OCI-LY7 (cell line): ENCODE data around the gene FLRT1. TPM values are rescaled to one million over a fixed set of nuclear protein-coding genes. Genes with fewer than 3 reads are reported as not detected.

ENCODE experiments used
- BruUV-seq: library from RNA; stranded (reverse); fragments of 400-500 nt; replicated peaks from 2 replicates; lab custom pipeline; 2021; lab: Mats Ljungman, UMichigan
- CTCF ChIA-PET: fragments of 300-600 bp; sonication (Branson Sonifier 250); formaldehyde crosslinking; loops from one replicate; lab custom pipeline; 2022; ENCODE audit warnings: antibody characterized with exemption; ENCODE audit not compliant: unreplicated experiment; lab: Charles Lee
- POLR2A ChIA-PET: fragments of 300-600 bp; sonication (Branson Sonifier 250); formaldehyde crosslinking; loops from one replicate; lab custom pipeline; 2022; ENCODE audit warnings: antibody characterized with exemption; lab: Charles Lee
- DNase-seq: peaks from one replicate; pipeline ENCODE4 v3.0.0-alpha.2; 2015; ENCODE audit warnings: low spot score
- H2AFZ ChIP-seq: fragments of 200-600 bp; sonication (generic), shearing (Covaris generic); 2 replicates; pipeline ENCODE4 v1.6.1; 2014; ENCODE audit warnings: mild to moderate bottlenecking, antibody characterized with exemption, low read length, moderate library complexity
- H3K27ac ChIP-seq: fragments of 200-600 bp; sonication (generic); 2 replicates; pipeline ENCODE4 v1.5.1; 2014; ENCODE audit warnings: mixed run types, low read depth, mild to moderate bottlenecking, moderate library complexity, low read length, inconsistent platforms; ENCODE audit not compliant: poor library complexity, severe bottlenecking
- H3K36me3 ChIP-seq: fragments of 200-600 bp; sonication (generic); 2 replicates; pipeline ENCODE4 v1.6.1; 2014; ENCODE audit warnings: mild to moderate bottlenecking, antibody characterized with exemption, low read length, moderate library complexity, mixed read lengths; ENCODE audit not compliant: insufficient read depth
- H3K4me1 ChIP-seq: fragments of 200-600 bp; sonication (generic); 2 replicates; pipeline ENCODE4 v1.5.1; 2014; ENCODE audit warnings: mild to moderate bottlenecking, low read length; ENCODE audit not compliant: insufficient read depth, poor library complexity, severe bottlenecking
- H3K4me2 ChIP-seq: fragments of 200-600 bp; sonication (generic); 2 replicates; pipeline ENCODE4 v1.6.1; 2014; ENCODE audit warnings: mild to moderate bottlenecking, low read length
- H3K4me3 ChIP-seq: fragments of 200-600 bp; sonication (generic); 2 replicates; pipeline ENCODE4 v1.5.1; 2014; ENCODE audit warnings: mild to moderate bottlenecking, low read depth, low read length; ENCODE audit not compliant: poor library complexity, severe bottlenecking
- H3K79me2 ChIP-seq: fragments of 200-600 bp; sonication (generic); 2 replicates; pipeline ENCODE4 v1.6.1; 2016; ENCODE audit warnings: low read depth, mild to moderate bottlenecking, low read length, moderate library complexity, mixed read lengths; ENCODE audit not compliant: insufficient read depth
- H3K9me2 ChIP-seq: fragments of 200-600 bp; sonication (generic); 2 replicates; pipeline ENCODE4 v1.6.1; 2016; ENCODE audit warnings: mild to moderate bottlenecking, low read length, mixed read lengths; ENCODE audit not compliant: insufficient read depth
- H3K9me3 ChIP-seq: fragments of 200-600 bp; sonication (generic); 2 replicates; pipeline ENCODE4 v1.6.1; 2014; ENCODE audit warnings: mild to moderate bottlenecking, mixed run types, low read length, mixed read lengths
- H4K20me1 ChIP-seq: fragments of 200-600 bp; sonication (generic); 2 replicates; pipeline ENCODE4 v1.6.1; 2014; ENCODE audit warnings: mild to moderate bottlenecking, antibody characterized with exemption, low read length, moderate library complexity, mixed read lengths; ENCODE audit not compliant: insufficient read depth
- EZH2phosphoT487 ChIP-seq: fragments of 200-600 bp; sonication (generic); IDR thresholded peaks from 2 replicates; pipeline ENCODE4 v1.6.1; 2018; ENCODE audit warnings: low read depth, borderline replicate concordance, mild to moderate bottlenecking, mixed run types, antibody characterized with exemption, low read length, moderate library complexity, mixed read lengths
- intact Hi-C: fragments of 100-400 bp; cut with micrococcal nuclease; formaldehyde crosslinking; loops from one replicate; pipeline ENCODE4 v1.10.0; 2022; ENCODE audit not compliant: unreplicated experiment
- total RNA-seq, 2 experiments: library from RNA; depleted of rRNA in 1 of 2; stranded (reverse); fragments of >200 nt in 1 of 2; shearing (Covaris generic) in 1 of 2; gene quantifications; 2 replicates each; pipeline ENCODE4 v1.2.3, GENCODE V29; 2014 to 2022
- TF ChIP-seq, protein P1 (sequence below): fragments of 200-600 bp; sonication (generic); conservative IDR thresholded peaks from 2 replicates; pipeline ENCODE4 v1.5.1; 2014; ENCODE audit warnings: mild to moderate bottlenecking, antibody characterized with exemption, low read length, moderate library complexity, mixed read lengths

Gene FLRT1
- total RNA-seq, 2 experiments from 2014 or later, result not detected

- CTCF ChIA-PET, result no interaction called here
Observed at GRCh38 chr11:64055077-64055476, 19.3 kb downstream of the FLRT1 start.

GRCh38 chr11:64056213-64056785 is 20.6 kb downstream of the FLRT1 start:
- no peak for TF ChIP-seq EZH2phosphoT487
- TF ChIP-seq, protein P1, sequence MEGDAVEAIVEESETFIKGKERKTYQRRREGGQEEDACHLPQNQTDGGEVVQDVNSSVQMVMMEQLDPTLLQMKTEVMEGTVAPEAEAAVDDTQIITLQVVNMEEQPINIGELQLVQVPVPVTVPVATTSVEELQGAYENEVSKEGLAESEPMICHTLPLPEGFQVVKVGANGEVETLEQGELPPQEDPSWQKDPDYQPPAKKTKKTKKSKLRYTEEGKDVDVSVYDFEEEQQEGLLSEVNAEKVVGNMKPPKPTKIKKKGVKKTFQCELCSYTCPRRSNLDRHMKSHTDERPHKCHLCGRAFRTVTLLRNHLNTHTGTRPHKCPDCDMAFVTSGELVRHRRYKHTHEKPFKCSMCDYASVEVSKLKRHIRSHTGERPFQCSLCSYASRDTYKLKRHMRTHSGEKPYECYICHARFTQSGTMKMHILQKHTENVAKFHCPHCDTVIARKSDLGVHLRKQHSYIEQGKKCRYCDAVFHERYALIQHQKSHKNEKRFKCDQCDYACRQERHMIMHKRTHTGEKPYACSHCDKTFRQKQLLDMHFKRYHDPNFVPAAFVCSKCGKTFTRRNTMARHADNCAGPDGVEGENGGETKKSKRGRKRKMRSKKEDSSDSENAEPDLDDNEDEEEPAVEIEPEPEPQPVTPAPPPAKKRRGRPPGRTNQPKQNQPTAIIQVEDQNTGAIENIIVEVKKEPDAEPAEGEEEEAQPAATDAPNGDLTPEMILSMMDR, result no peak
- Histone ChIP-seq H2AFZ (no peak overlapping the region), H3K9me2 (no peaks in the 10 kb centered on the region), H3K36me3 (no peaks in the 10 kb centered on the region), H3K4me1 (peaks cover 8% of the 10 kb centered on the region), H3K4me3 (no peak overlapping the region), H3K4me2 (no peak overlapping the region), H3K9me3 (no peaks in the 10 kb centered on the region), H3K79me2 (no peaks in the 10 kb centered on the region), H4K20me1 (no peaks in the 10 kb centered on the region), H3K27ac (no peak overlapping the region)
- BruUV-seq, result no TSS peak
- ChIA-PET POLR2A (no interaction called here), CTCF (no interaction called here)
- intact Hi-C loops, result no loop called here
- DNase-seq, result no peak

More at GRCh38 chr11:64055077-64055476, 19.3 kb downstream of the FLRT1 start:
- Histone ChIP-seq H3K27ac (no peak overlapping the region), H3K36me3 (no peaks in the 10 kb centered on the region), H3K4me2 (no peak overlapping the region), H3K79me2 (no peaks in the 10 kb centered on the region), H2AFZ (no peak overlapping the region), H3K4me1 (no peaks in the 10 kb centered on the region), H3K9me3 (no peaks in the 10 kb centered on the region), H4K20me1 (no peaks in the 10 kb centered on the region), H3K9me2 (no peaks in the 10 kb centered on the region), H3K4me3 (no peak overlapping the region)
- DNase-seq, result no peak
- TF ChIP-seq, protein P1, result no peak
- no peak for TF ChIP-seq EZH2phosphoT487
- intact Hi-C loops, result no loop called here
- POLR2A ChIA-PET, result no interaction called here
- BruUV-seq, result no TSS peak

DNA sequence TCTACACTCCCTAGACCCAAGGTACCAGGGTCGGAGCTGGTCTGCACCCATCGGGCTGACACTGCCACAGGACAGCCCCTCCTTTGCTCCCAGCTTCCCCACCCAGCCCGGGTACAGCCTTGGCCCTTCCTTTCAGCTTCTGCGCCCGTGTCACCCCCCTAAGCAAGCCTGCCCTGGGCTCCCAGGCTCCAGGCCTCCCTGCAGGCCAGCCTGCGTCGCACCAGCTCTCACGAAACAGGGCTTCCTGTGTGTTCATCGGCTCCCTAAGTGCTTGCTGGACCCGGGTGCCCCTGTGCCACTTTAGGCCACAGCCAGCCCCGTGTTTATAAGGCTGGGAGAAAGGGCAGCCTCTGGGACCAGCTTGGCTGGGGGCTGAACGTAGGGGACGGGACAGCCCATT is 21.1 kb downstream of the FLRT1 start:
- TF ChIP-seq, protein P1, result no peak
- no peak for TF ChIP-seq EZH2phosphoT487
- DNase-seq, result no peak
- Histone ChIP-seq H3K79me2 (no peaks in the 10 kb centered on the region), H3K36me3 (no peaks in the 10 kb centered on the region), H3K9me3 (no peaks in the 10 kb centered on the region), H3K4me2 (no peak overlapping the region), H3K9me2 (no peaks in the 10 kb centered on the region), H3K4me3 (no peak overlapping the region), H3K4me1 (peaks cover 9% of the 10 kb centered on the region), H3K27ac (no peak overlapping the region), H2AFZ (no peak overlapping the region), H4K20me1 (no peaks in the 10 kb centered on the region)
- intact Hi-C loops, result no loop called here
- CTCF ChIA-PET, result no interaction called here
- POLR2A ChIA-PET, result interaction anchor here (0.6 kb wide), 1 partner anchor 130 kb away, joined by 3 read pairs; no protein-coding TSS in a partner anchor
- BruUV-seq, result no TSS peak
